Skin epidermis (tissue), 12 donors: Measurements from ENCODE around the gene ANO3.
A peak's percentile ranks its signal among the peaks of the same experiment; 100 is the strongest.
"Not testable (repeated sequence)": the region's sequence is repeated elsewhere in the genome, so short reads cannot be mapped to it uniquely, and the experiment has no call there.

ENCODE experiments used
- H3K27ac ChIP-seq, 21 experiments: fragments of 200-600 bp; sonication (generic) in 11 of 21; one replicate each; pipeline ENCODE4 v1.5.0; 2020; ENCODE audit warnings: mild to moderate bottlenecking in 3 of 21, inconsistent platforms in 2 of 21, moderate library complexity in 2 of 21
- H3K4me3 ChIP-seq, 7 experiments: fragments of 200-600 bp; sonication (generic) in 2 of 7; one replicate each; pipeline ENCODE4 v1.5.0; 2020; ENCODE audit warnings: inconsistent platforms in 2 of 7, mild to moderate bottlenecking in 2 of 7, moderate library complexity in 1 of 7

The ANO3 gene

GRCh38 chr11:26331911-26332571, at the start of gene ANO3:
TSS of gene ANO3 (plus strand) at chr11:26332130. CDS start at chr11:26332276, 146 bp downstream.
- Histone ChIP-seq H3K27ac (no peak within 1 kb of the TSS), H3K4me3 (no peak within 1 kb of the TSS)

DNA sequence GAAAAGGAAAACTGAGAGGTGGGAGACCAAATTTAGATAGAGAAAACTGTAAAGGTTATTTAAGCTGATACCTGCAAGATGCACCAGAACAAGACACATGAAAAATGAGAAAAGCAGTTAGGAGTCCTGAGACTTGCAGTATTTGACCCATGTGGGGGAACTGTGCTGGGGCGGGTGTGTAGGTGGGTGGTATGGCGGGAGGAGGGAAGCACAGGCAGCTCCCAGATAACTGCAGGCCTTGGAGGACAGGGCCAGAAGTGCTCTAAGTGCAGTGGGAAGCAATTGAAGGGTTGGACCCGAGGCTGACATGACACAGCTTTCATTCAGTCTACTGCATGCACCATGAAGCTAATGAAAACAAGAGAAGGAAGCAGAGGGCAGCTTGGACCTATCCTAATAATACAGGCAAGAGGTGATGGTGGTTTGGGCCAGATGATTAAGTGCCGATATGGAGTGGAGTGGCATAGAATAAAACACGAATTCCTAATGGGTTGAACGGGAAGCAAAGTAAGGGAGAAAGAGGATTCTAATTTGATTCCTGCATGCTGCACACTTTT, 48.0 kb upstream of the ANO3 start:
- H3K27ac ChIP-seq: no peak overlapping the region
- H3K4me3 ChIP-seq: peak overlapping the region in 1 of 7 experiments; percentile 46

GRCh38 chr11:26285608-26286007, 46.3 kb upstream of the ANO3 start:
- H3K27ac ChIP-seq: no peak overlapping the region
- H3K4me3 ChIP-seq: no peak overlapping the region

GRCh38 chr11:26286472-26287066, 45.4 kb upstream of the ANO3 start:
- H3K4me3 ChIP-seq: no peak overlapping the region
- H3K27ac ChIP-seq: no peak overlapping the region

GRCh38 chr11:26287067-26287518, 44.8 kb upstream of the ANO3 start:
- Histone ChIP-seq H3K27ac (no peak overlapping the region), H3K4me3 (no peak overlapping the region)

DNA sequence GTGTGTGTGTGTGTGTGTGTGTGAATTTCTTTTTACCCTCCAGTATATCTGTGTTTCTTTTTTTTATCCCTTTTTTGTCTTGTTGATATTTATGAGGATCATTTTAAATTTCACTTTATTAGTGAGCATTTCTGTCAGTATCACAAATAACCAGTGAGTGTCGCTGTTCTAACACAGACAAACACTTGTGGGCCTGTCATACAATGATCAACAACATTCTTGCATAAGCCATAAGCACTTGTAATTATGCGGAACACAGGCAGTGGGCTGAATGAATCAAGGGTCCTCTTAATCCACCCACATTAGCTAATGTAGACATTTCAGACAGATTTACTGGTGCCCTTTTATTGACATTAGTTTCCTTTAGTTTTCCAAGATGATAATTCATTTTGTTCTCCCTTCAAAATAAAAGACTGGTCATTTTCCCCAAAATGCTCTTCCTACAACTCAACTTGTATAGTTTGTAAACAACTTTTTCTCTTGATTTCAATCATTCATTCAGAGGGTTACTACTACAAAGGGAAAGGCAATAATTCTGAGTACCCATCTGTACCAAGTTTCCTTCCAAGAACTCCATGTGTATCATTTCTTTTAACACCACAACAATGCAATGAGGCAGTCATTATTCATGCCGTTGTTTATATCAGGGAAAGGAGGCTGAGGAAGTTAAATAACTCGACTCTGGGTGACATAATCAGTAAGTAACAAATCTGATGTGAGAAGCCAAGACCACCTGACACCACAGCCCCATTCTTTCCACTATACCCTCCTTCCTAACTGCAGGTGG, 34.5 kb upstream of the ANO3 start:
- Histone ChIP-seq H3K4me3 (no peak overlapping the region), H3K27ac (no peak overlapping the region)

- H3K4me3 ChIP-seq, H3K27ac ChIP-seq: not testable (repeated sequence)
These were observed 15.6 kb upstream of the ANO3 start for GRCh38 chr11:26316372-26316771.

DNA sequence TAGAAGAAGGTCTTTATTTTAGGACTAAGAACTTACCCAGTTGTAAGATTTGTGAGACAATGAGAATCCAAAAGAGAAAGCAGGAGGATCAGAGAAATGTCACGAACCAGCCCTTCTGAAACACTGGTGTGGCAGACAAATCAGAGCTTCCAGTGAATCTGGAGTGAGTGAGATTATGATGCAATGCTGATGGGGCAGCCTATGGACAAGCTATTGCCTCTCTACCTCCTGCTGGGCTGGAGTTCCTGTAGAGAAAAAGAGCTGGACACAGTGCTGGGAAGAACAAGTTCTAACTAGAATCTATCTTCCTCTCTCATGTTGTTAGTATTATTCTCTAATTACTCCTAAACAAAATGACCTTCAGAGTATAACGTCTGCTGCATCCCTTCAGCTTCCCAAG, 12.0 kb upstream of the ANO3 start:
- no peak overlapping the region for H3K4me3 ChIP-seq
- no peak overlapping the region for H3K27ac ChIP-seq

GRCh38 chr11:26321516-26321915, 10.4 kb upstream of the ANO3 start:
- H3K4me3 ChIP-seq: no peak overlapping the region
- H3K27ac ChIP-seq: no peak overlapping the region

DNA sequence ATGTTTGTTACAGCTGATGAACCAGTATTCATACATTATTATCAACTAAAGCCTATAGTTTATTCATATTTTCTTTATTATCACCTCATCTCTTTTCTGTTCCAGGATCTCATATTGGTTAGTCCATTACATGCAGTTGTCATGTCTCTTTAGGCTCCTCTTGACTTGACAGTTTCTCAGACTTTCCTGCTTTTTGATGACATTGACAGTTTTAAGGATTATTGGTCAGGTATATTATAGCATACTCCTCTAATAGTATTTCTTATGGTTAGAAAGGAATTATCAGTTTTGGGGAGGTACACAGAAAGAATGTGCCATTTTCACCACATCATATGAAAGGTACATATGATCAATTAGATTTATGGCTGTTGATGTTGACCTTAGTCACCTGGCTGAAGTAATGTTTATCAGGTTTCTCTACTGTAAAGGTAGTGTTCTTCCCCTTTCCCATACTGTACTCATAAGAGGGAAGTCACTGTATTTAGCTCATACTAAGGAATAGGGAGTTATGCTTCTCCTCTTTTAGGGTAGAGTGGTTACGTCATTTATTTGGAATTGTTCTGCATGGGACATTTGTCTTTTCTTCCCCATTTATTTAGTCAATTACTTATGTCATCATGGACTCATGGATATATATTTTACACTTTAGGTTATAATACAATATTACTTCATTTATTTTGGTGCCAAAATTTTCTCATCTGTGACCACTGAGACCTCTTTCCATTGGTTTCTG, 9.4 kb upstream of the ANO3 start:
- Histone ChIP-seq H3K4me3 (no peak overlapping the region), H3K27ac (no peak overlapping the region)

DNA sequence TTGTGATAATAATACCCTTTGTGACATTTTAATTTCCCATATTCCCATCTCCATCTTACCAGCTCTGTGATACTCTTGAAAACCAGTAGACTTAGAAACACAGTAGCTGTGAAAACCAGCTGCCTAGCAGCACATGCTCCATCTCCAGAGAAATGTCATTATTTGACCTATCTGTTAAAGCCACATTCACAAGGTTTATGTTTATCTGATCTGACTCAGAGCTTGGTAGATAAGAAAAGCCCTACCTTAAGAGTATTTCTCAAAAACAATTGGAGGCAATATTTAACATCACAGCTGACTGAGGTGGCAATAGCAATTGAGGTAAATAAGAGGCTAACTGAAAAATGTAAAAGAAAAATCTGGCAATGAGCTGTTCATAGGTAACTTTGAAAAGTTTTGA, 8.1 kb upstream of the ANO3 start:
- Histone ChIP-seq H3K4me3 (no peak overlapping the region), H3K27ac (no peak overlapping the region)

- H3K4me3 ChIP-seq: no peak overlapping the region
These were observed 7.7 kb upstream of the ANO3 start for GRCh38 chr11:26324270-26324669.

GRCh38 chr11:26326793-26327400, 5.0 kb upstream of the ANO3 start:
- H3K27ac ChIP-seq: no peak overlapping the region
- H3K4me3 ChIP-seq: no peak overlapping the region

More at GRCh38 chr11:26324270-26324669, 7.7 kb upstream of the ANO3 start:
- H3K27ac ChIP-seq: no peak overlapping the region

DNA sequence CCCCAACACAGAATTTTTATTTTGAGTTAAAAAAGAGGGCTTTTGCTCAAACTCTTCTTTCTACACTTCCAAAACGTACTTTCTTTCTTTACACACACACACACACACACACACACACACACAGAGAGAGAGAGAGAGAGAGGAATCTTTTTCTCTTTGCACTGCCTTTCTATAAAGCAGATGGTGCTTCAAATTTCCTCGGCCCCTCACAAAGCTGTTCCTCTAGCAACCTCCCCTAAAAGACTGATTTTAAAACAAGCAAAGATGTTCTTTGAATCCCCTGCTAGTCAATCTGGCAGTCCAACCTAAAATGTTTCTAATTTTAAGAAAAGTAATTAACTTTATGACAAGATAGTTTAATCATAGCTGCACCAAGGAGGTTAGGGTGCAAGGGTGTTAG, 2.7 kb upstream of the ANO3 start:
- no peak overlapping the region for H3K4me3 ChIP-seq

GRCh38 chr11:26330262-26330661, 1.7 kb upstream of the ANO3 start:
- Histone ChIP-seq H3K27ac (no peak overlapping the region), H3K4me3 (no peak overlapping the region)

More for the DNA sequence above, 2.7 kb upstream of the ANO3 start:
- no peak overlapping the region for H3K27ac ChIP-seq

- no peak overlapping the region for H3K27ac ChIP-seq
- no peak overlapping the region for H3K4me3 ChIP-seq
These were observed 614 bp downstream of the ANO3 start for GRCh38 chr11:26332572-26332915.

DNA sequence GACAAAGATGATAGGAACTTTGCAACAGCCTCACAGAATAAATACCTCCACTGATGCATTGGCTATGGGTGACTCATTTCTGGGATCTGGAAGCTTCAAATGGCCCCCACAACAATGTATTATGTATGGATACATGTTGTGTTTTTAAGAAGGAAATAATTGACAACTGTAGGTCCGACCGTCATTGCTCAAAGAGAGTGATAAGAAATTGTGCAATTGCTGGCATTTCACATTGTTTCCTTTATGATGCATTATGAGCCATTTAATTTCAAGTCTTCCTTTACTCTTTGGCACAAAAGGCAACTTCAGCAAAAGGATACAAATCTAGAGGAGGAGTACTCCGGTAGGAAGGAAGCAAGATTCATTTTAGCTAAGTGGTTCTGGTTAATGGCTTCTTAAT, 2.0 kb downstream of the ANO3 start:
- Histone ChIP-seq H3K27ac (no peak overlapping the region), H3K4me3 (no peak overlapping the region)

GRCh38 chr11:26335903-26336302, 4.0 kb downstream of the ANO3 start:
- Histone ChIP-seq H3K27ac (no peak overlapping the region), H3K4me3 (no peak overlapping the region)

GRCh38 chr11:26344647-26345046, 12.7 kb downstream of the ANO3 start:
- Histone ChIP-seq H3K4me3 (no peak overlapping the region), H3K27ac (no peak overlapping the region)

DNA sequence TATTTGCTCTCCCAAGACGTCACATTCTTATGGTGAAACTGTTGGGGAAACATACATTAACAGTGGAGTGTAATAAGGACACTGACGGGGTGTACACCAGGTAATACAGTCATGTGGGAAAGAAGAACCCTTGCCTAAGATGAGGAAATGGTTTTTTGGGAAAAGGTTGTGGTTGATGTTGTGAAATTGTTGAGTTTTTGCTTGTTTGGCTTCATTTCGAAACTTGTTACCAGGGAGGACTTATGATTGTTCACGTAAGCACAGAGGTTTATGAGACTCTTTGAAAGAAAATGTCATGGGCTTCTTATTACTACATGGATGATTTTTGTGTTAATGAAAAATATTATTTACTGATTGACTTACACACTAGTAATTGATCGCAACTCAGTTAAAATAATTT, 16.8 kb downstream of the ANO3 start:
- no peak overlapping the region for H3K4me3 ChIP-seq
- no peak overlapping the region for H3K27ac ChIP-seq
